C4-2B (cell line): ENCODE results near the gene SNX24.

Source experiments
- ZFX ChIP-seq: fragments of 450-650 bp; IDR thresholded peaks from 2 replicates; pipeline ENCODE4 v1.6.1; 2017
- TF ChIP-seq, protein P1 (sequence below): fragments of 450-650 bp; conservative IDR thresholded peaks from 2 replicates; pipeline ENCODE4 v1.5.1; 2017; ENCODE audit warnings: mild to moderate bottlenecking

GRCh38 chr5:122965111-122965510 lies 119.7 kb downstream of the SNX24 start:
- TF ChIP-seq, protein P1, sequence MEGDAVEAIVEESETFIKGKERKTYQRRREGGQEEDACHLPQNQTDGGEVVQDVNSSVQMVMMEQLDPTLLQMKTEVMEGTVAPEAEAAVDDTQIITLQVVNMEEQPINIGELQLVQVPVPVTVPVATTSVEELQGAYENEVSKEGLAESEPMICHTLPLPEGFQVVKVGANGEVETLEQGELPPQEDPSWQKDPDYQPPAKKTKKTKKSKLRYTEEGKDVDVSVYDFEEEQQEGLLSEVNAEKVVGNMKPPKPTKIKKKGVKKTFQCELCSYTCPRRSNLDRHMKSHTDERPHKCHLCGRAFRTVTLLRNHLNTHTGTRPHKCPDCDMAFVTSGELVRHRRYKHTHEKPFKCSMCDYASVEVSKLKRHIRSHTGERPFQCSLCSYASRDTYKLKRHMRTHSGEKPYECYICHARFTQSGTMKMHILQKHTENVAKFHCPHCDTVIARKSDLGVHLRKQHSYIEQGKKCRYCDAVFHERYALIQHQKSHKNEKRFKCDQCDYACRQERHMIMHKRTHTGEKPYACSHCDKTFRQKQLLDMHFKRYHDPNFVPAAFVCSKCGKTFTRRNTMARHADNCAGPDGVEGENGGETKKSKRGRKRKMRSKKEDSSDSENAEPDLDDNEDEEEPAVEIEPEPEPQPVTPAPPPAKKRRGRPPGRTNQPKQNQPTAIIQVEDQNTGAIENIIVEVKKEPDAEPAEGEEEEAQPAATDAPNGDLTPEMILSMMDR = no peak
- TF ChIP-seq ZFX = no peak
